Panc1 (cell line): ENCODE measurements around the gene ABCG5. TPM values are rescaled to one million over a fixed set of nuclear protein-coding genes. Genes with fewer than 3 reads are reported as not detected.

Experiments used
- ATAC-seq: fragments of 200-7000 bp; cut with Tn5 transposase; 2 replicates; pipeline ENCODE4 v1.9.1; 2020; ENCODE audit warnings: mild to moderate bottlenecking, moderate library complexity
- BruUV-seq: library from RNA; stranded (reverse); fragments of 400-500 nt; replicated peaks from 2 replicates; lab custom pipeline; 2021; lab: Mats Ljungman, UMichigan
- CTCF ChIA-PET: fragments of 300-600 bp; sonication (Branson Sonifier 250); formaldehyde crosslinking; loops from one replicate; lab custom pipeline; 2022; ENCODE audit warnings: antibody characterized with exemption; lab: Charles Lee
- POLR2A ChIA-PET: fragments of 300-600 bp; sonication (Branson Sonifier 250); formaldehyde crosslinking; loops from one replicate; lab custom pipeline; 2022; ENCODE audit warnings: antibody characterized with exemption; lab: Charles Lee
- DNase-seq: peaks from one replicate; pipeline ENCODE4 v3.0.0-alpha.2; 2010; ENCODE audit warnings: low read depth, low spot score
- H3K27ac ChIP-seq: 2 replicates; pipeline ENCODE4 v1.5.1; 2011; ENCODE audit warnings: mild to moderate bottlenecking, low read length, inconsistent platforms
- H3K27me3 ChIP-seq: fragments of 200-500 bp; sonication (Bioruptor generic); 2 replicates; pipeline ENCODE4 v1.6.0; 2014; ENCODE audit warnings: low read length, inconsistent platforms; ENCODE audit not compliant: control insufficient read depth, insufficient read depth
- H3K36me3 ChIP-seq: fragments of 200-500 bp; sonication (Bioruptor generic); 2 replicates; pipeline ENCODE4 v1.5.1; 2014; ENCODE audit warnings: inconsistent platforms, mild to moderate bottlenecking, low read length, moderate library complexity; ENCODE audit not compliant: control insufficient read depth, insufficient read depth
- H3K4me1 ChIP-seq: 2 replicates; pipeline ENCODE4 v1.5.1; 2011; ENCODE audit warnings: inconsistent platforms, mild to moderate bottlenecking, low read length, moderate library complexity; ENCODE audit not compliant: control insufficient read depth, insufficient read depth
- H3K4me3 ChIP-seq, 2 experiments: 2 replicates each; pipeline ENCODE4 v1.5.1; 2011 to 2012; ENCODE audit warnings: low read depth in 2 of 2, low read length in 2 of 2, mild to moderate bottlenecking in 2 of 2, inconsistent platforms in 1 of 2, moderate library complexity in 1 of 2
- H3K9me3 ChIP-seq: fragments of 200-500 bp; sonication (Bioruptor generic); 2 replicates; pipeline ENCODE4 v1.5.1; 2014; ENCODE audit warnings: low read depth, mild to moderate bottlenecking, inconsistent platforms, low read length, moderate library complexity; ENCODE audit not compliant: control insufficient read depth, insufficient read depth
- POLR2AphosphoS5 ChIP-seq: IDR thresholded peaks from 2 replicates; pipeline ENCODE4 v1.6.1; 2012; ENCODE audit warnings: mild to moderate bottlenecking, low read depth, low read length, moderate library complexity
- SIN3A ChIP-seq: IDR thresholded peaks from 2 replicates; pipeline ENCODE4 v1.6.1; 2012; ENCODE audit warnings: low read depth, mild to moderate bottlenecking, low read length, moderate library complexity, borderline replicate concordance; ENCODE audit not compliant: insufficient read depth
- TCF7L2 ChIP-seq: IDR thresholded peaks from 2 replicates; pipeline ENCODE4 v1.6.1; 2011; ENCODE audit warnings: mild to moderate bottlenecking, low read depth, low read length, inconsistent platforms
- in situ Hi-C: cut with HindIII; loops from 2 replicates; pipeline ENCODE4 v1.10.0; 2016; ENCODE audit warnings: low sequenced_read_pairs, low pct_unique_long_range_greater_than_20kb
- intact Hi-C: fragments of 100-400 bp; cut with micrococcal nuclease; formaldehyde crosslinking; loops from one replicate; pipeline ENCODE4 v1.10.0; 2022; ENCODE audit not compliant: unreplicated experiment
- total RNA-seq: library from RNA; stranded (reverse); gene quantifications from one replicate; pipeline ENCODE4 v1.2.1, GENCODE V29; 2021; ENCODE audit not compliant: unreplicated experiment
- TF ChIP-seq, protein P1 (sequence below), 2 experiments: IDR thresholded peaks; 2 replicates each; pipeline ENCODE4 v1.6.1; 2011 to 2012; ENCODE audit warnings: low read depth in 2 of 2, control low read depth in 1 of 2, low read length in 1 of 2, mild to moderate bottlenecking in 1 of 2, moderate library complexity in 1 of 2; ENCODE audit not compliant: insufficient read depth in 1 of 2
- TF ChIP-seq, protein P2 (sequence below): fragments of 450-650 bp; IDR thresholded peaks from 2 replicates; pipeline ENCODE4 v1.5.1; 2017; ENCODE audit warnings: mild to moderate bottlenecking

Gene ABCG5
- total RNA-seq, 1 experiment from 2014 or later, result 0.05 TPM

DNA sequence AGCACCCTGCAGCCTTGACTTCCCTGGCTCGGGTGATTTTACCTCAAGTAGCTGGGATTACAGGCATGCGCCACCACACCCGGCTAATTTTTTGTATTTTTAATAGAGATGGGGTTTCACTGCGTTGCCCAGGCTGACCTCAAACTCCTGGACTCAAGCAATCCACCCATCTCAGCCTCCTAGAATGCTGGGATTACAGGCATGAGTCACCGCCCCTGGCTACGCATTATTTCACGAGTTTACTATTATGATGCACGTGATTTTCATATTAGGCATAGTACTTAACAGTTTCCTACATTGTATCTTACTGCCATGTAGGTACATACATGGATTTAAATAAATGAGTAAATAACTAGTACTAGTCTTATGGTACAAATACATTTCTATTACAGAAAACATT, 60.4 kb downstream of the ABCG5 start:
- Histone ChIP-seq H3K4me1 (peaks cover 4% of the 10 kb centered on the region; the same call in 1 of the 2 replicates), H3K27me3 (no peaks in the 10 kb centered on the region), H3K27ac (no peak overlapping the region), H3K9me3 (no peaks in the 10 kb centered on the region), H3K4me3 (no peak overlapping the region), H3K36me3 (no peaks in the 10 kb centered on the region)
- intact Hi-C loops, result loop anchor here (10.0 kb wide), 1 partner anchor 163 kb away; no protein-coding TSS in a partner anchor
- in situ Hi-C loops, result no loop called here
- TF ChIP-seq TCF7L2 (no peak), SIN3A (no peak), POLR2AphosphoS5 (no peak)
- TF ChIP-seq, protein P1, sequence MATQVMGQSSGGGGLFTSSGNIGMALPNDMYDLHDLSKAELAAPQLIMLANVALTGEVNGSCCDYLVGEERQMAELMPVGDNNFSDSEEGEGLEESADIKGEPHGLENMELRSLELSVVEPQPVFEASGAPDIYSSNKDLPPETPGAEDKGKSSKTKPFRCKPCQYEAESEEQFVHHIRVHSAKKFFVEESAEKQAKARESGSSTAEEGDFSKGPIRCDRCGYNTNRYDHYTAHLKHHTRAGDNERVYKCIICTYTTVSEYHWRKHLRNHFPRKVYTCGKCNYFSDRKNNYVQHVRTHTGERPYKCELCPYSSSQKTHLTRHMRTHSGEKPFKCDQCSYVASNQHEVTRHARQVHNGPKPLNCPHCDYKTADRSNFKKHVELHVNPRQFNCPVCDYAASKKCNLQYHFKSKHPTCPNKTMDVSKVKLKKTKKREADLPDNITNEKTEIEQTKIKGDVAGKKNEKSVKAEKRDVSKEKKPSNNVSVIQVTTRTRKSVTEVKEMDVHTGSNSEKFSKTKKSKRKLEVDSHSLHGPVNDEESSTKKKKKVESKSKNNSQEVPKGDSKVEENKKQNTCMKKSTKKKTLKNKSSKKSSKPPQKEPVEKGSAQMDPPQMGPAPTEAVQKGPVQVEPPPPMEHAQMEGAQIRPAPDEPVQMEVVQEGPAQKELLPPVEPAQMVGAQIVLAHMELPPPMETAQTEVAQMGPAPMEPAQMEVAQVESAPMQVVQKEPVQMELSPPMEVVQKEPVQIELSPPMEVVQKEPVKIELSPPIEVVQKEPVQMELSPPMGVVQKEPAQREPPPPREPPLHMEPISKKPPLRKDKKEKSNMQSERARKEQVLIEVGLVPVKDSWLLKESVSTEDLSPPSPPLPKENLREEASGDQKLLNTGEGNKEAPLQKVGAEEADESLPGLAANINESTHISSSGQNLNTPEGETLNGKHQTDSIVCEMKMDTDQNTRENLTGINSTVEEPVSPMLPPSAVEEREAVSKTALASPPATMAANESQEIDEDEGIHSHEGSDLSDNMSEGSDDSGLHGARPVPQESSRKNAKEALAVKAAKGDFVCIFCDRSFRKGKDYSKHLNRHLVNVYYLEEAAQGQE (IDR thresholded peaks at IDR 0.05; ENCODE audit: insufficient read depth in 1 of 2, low read depth in 2 of 2, low read length in 1 of 2), result no peak
- TF ChIP-seq, protein P2, sequence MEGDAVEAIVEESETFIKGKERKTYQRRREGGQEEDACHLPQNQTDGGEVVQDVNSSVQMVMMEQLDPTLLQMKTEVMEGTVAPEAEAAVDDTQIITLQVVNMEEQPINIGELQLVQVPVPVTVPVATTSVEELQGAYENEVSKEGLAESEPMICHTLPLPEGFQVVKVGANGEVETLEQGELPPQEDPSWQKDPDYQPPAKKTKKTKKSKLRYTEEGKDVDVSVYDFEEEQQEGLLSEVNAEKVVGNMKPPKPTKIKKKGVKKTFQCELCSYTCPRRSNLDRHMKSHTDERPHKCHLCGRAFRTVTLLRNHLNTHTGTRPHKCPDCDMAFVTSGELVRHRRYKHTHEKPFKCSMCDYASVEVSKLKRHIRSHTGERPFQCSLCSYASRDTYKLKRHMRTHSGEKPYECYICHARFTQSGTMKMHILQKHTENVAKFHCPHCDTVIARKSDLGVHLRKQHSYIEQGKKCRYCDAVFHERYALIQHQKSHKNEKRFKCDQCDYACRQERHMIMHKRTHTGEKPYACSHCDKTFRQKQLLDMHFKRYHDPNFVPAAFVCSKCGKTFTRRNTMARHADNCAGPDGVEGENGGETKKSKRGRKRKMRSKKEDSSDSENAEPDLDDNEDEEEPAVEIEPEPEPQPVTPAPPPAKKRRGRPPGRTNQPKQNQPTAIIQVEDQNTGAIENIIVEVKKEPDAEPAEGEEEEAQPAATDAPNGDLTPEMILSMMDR, result no peak
- no TSS peak for BruUV-seq
- no peak for DNase-seq
- ATAC-seq, result no peak
- ChIA-PET POLR2A (no interaction called here), CTCF (no interaction called here)

DNA sequence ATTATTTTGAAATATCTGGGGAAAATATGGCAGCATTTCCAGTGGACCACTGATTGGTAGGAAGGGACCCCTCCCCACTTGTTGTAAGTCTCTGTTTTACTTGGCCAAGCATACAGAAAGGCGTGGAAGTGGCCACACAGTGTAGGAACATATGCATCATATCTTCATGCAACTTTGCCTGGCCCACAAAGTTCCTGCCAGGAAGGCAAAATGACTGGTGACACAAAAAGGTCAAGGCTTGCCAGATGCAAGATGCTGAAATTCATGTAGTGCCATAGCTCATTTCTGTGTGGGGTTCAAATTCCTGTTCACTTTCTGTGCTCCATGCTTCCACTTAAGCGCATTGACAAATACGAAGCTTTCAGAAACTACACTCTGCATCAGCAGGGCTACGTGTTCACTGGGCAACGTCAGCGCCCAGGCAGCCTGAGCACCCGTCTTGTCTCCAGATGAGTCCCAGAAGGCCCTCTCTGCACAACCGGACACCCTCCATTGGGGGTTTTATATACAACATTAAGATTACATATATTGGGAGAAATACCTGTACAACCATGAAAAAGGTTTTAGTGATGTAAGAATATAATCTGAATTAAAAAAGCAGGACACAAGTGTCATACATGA, 61.2 kb downstream of the ABCG5 start:
- Histone ChIP-seq H3K4me3 (no peak overlapping the region), H3K36me3 (no peaks in the 10 kb centered on the region), H3K9me3 (no peaks in the 10 kb centered on the region), H3K27ac (no peak overlapping the region), H3K27me3 (no peaks in the 10 kb centered on the region), H3K4me1 (peaks cover 4% of the 10 kb centered on the region; the same call in 1 of the 2 replicates)
- ATAC-seq (no peak), DNase-seq (no peak)
- in situ Hi-C loops (no loop called here), intact Hi-C loops (loop anchor here (10.0 kb wide), 1 partner anchor 163 kb away; no protein-coding TSS in a partner anchor)
- TF ChIP-seq POLR2AphosphoS5, result no peak
- no peak for TF ChIP-seq SIN3A
- TF ChIP-seq TCF7L2, result no peak
- TF ChIP-seq, protein P2, result no peak
- TF ChIP-seq, protein P1 (IDR thresholded peaks at IDR 0.05; ENCODE audit: insufficient read depth in 1 of 2, low read depth in 2 of 2, low read length in 1 of 2), result no peak
- CTCF ChIA-PET, result no interaction called here
- POLR2A ChIA-PET, result no interaction called here
- no TSS peak for BruUV-seq
